Activated T-helper 9 cell treated with anti-CD3 and anti-CD28 coated beads, Interleukin-2, amount 50 U/mL, for 16 hours (primary cell): Measurements from ENCODE around the gene TICAM2.
"Not testable (repeated sequence)": the region's sequence is repeated elsewhere in the genome, so short reads cannot be mapped to it uniquely, and the experiment has no call there.

ENCODE experiments used
- DNase-seq: peaks from one replicate; pipeline ENCODE4 v3.0.0-alpha.2; 2020; ENCODE audit warnings: low read depth

TICAM2 gene

GRCh38 chr5:115601701-115602590 lies at the start of gene TICAM2:
TICAM2 (minus strand) TSS chr5:115602479; CDS start chr5:115581256, 21,223 bp downstream.
- DNase-seq = peak; percentile 47

DNA sequence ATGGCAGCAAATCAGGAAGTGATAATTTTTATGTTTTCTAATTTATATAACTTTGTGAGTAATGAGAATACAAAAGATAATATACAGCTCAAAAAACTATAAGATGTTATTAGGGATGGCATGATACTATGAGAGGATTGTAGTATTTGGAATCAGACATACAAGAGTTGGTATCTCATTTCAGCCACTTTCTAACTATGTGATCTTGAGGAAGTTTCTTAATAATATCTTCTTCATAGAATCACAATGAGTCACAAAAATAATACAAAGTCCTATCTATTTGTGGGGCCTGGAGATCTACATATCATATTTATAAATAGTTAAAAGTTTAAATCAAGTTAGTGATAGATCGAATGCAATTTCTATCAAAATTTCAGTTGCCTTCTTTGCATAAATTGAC lies 47.3 kb upstream of the TICAM2 start:
- DNase-seq = no peak

DNA sequence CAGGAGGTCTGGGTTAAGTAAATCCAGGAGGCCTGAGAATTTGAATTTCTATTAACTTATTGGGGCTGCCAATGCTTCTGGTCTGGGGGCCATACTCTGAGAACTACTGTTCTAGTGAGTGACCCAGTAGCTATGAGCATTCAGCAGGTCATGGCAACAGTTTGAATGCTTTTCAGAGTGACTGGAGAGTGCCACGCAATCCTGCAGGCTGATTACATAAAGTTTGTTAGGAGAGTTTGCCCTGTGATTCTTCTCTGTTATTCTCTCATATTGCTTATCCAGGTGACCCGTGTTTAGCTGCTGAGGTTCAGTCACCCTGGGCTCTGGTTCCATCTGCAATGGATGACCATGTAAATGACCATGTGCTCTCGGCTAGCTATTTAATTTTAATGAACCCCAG lies 45.8 kb upstream of the TICAM2 start:
- DNase-seq = no peak

GRCh38 chr5:115645386-115645785 lies 43.1 kb upstream of the TICAM2 start:
- not testable (repeated sequence) for DNase-seq

GRCh38 chr5:115644046-115644445 lies 41.8 kb upstream of the TICAM2 start:
- no peak for DNase-seq

DNA sequence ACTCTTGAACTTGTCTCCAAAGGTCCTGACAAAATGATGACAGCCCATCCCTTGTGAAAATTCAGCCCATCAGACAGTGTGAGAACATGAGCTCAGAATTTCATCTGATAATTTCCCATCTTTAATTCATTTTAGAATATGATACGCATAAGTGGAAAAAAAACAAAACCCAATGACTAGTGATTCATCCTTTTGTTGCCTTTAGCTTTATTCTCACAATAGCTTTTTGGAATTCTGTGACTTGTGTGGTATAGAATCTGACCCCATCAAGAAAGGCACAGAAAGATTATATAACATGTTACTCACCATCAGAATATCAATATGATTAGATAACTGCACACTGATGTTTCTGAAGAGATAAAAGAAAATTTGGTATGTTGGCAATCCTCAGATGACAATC lies 39.7 kb upstream of the TICAM2 start:
- no peak for DNase-seq

- DNase-seq = no peak
These were observed 38.0 kb upstream of the TICAM2 start for GRCh38 chr5:115640274-115640673.

GRCh38 chr5:115639377-115639776 lies 37.1 kb upstream of the TICAM2 start:
- no peak for DNase-seq

DNA sequence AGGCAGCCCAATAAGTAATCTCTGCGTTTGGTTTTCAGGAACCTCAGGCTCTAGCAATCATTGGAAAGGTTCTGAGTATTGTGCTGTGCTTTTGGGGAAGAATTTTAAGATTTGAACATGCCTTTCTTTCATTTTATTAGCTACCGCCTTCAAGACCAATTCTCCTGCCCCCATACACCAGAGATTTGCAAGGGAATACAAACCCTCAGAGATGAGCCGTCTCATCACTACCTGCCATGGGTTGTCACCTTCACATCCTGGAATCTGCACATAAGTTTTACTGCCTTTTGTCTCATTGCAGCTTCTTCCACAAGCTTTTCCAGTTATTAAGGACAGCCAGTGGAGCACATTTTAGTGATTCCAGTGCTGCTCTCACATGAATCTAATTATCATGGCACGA lies 35.2 kb upstream of the TICAM2 start:
- DNase-seq = no peak

DNA sequence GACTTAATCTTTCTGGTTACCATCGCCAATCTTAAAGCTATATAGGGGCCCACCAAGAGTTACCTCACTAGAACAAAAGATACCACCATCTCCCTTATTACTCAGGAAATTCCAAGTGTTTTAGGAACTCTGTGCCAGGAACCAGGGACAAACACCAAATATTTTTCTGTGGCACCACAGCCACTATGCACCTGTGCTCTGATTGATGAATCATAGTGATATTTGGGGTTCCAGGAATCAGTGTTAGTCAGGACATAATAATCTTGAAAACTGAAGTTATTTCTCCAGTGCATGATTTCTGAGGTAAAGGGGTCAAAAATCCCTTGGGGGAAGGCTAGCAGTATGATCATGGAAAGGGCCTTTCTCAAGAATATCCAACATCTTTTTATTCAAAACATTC lies 33.7 kb upstream of the TICAM2 start:
- DNase-seq = no peak

- peak; percentile 71 for DNase-seq
These were observed 32.3 kb upstream of the TICAM2 start for GRCh38 chr5:115634343-115635132.

DNA sequence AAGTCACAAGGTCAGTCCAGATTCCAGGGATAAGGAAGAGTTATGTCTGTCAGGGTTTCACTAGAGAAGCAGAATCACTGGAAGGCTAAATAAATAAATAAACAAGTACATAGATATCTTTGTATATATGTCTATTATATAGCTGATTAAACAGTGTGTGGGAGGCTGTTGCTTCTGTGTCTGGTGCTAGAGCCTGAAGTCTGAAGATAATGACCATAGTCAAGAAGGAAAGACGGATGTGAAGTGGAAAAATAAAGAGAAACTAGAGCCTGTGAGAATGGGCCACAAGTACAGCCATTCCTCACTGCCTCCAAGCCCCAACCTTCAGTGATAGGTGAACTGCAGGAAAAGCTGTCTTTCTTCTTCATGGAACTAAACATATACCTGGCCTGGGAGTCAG lies 27.6 kb upstream of the TICAM2 start:
- DNase-seq = no peak

GRCh38 chr5:115627295-115627865 lies 25.1 kb upstream of the TICAM2 start:
- no peak for DNase-seq

DNA sequence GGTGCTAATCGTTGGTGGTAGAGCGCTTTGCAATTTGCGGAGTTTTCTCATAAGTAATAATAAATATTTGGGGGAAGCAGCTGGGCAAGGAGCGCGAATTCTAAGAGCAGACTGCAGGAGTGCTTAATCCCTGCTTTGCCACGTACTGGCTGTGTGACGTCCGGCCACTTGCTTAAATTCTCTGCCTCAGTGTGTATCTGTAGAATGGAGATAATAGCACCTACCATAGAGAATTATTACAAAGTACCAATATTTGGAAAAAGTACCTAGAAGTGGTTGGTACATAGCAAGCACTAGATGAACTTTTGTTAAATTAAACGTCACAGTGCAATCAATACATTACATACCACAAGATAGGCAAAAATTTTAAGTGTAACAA lies 24.2 kb upstream of the TICAM2 start:
- DNase-seq = no peak

DNA sequence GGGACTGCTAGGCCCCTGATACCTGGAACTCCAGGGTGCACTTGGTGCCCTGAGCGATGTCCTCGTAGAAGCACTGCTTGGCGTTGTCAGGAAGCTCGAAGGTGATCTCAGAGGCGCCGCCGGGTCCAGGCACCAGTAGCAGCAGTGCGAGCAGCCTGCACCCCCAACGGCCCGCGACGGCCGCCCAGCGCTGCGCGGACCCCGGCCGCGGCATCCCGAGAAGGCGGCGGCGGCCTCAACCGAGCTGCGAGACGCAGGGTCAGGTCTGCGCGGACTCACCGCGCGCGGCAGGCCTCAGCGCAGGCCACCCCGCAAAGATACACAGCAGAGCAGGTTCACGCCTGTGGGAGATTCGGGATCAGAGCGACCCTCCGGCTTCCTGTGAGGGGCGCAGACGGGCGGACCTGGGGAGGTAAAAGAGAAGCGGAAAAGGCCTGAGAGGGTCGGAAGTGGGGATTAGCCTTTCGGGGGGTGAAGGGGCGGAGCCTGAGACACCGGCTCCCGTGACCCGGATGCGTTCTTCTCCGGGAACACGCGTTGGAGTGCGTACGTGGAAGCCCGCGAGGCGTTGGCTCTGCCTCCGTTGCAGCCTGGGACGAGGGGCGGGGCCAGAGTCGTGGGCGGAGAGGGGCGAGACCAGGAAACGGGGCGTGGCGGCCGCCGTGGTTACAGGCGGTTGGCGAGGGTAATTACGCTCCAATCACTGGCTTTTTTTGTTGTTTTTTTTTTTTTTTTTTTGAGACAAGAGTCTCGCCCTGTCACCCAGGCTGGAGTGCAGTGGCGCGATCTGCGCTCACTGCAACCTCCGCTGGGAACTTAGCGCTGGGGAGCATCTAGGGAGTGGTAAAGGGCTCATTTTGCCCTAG lies 23.5 kb upstream of the TICAM2 start, which contains the start of gene TMED7:
TSS of gene TMED7 (minus strand) at position 458 of the 866 bp plus-strand sequence. CDS start at position 214, 244 bp downstream.
- DNase-seq = peak; percentile 100

DNA sequence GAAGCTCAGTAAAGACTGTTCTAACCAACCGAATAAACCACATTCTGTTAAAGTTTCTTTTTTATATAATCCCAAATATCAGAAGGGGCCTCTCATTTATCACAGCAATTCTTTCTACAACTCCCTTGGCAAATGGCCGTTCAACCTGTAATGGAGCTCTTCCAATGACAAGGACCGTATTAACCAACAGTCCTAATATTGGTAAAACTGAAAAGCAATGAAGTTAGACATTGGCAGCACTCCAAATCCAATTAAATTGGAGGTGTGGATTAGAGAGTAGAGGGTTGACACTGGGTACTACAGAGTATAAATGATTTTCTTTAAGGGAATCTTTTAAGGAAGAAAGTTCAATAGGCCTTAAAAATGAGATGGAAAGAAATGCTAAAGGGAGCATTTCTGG lies 22.7 kb upstream of the TICAM2 start:
- DNase-seq = no peak

- no peak for DNase-seq
These were observed 21.4 kb upstream of the TICAM2 start for GRCh38 chr5:115623658-115624057.

DNA sequence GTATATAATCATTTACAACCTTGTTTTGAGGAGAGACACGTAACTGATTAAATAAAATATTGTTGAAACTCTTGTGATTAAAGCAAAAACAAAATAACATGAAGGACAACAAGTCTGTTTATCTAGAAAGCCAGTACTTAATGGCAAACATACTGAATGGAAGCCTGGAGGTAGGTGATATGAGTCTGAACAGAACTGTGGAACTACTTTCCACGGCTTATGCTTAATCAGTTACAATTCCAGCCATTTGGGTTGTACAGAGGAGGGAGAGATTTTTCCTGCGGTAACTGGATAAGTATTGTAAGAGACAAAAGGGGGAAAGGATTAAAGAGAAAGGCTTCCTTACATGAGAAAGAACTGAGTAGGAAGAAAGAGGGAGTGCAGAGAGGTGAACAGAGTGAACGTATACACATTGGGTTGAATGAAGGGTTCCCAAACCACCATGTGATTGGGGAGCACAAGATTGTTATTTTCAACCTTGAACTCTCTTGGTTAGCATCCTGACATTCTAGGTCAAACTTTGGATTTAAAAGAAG lies 19.2 kb upstream of the TICAM2 start:
- no peak for DNase-seq

- DNase-seq = no peak
These were observed 14.6 kb upstream of the TICAM2 start for GRCh38 chr5:115616892-115617291.

- no peak for DNase-seq
These were observed 14.2 kb upstream of the TICAM2 start for GRCh38 chr5:115616472-115616871.

DNA sequence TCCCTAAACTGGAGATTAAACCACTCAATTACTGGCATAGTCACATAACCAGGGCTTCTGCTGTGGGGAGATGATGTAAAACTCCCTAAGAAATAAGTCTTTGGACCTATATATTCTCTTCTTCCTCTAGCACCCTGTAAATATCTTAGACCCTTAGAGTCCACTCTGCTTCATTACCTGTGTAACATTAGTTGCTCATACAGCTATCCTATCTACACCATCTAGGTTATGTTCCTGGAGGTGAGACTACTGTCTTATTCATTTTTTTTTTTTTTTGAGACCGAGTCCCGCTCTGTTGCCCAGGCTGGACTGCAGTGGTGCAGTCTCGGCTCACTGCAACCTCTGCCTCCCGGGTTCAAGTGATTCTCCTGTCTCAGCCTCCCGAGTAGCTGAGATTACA lies 9.6 kb upstream of the TICAM2 start:
- DNase-seq = no peak
